ENCODE measurements around the gene HDAC4. TPM values are rescaled to one million over a fixed set of nuclear protein-coding genes. Genes with fewer than 3 reads are reported as not detected.

The HDAC4 gene
- total and polyA plus RNA-seq, 5 donors: 7.8 to 29.1 (median 22.5) TPM

DNA sequence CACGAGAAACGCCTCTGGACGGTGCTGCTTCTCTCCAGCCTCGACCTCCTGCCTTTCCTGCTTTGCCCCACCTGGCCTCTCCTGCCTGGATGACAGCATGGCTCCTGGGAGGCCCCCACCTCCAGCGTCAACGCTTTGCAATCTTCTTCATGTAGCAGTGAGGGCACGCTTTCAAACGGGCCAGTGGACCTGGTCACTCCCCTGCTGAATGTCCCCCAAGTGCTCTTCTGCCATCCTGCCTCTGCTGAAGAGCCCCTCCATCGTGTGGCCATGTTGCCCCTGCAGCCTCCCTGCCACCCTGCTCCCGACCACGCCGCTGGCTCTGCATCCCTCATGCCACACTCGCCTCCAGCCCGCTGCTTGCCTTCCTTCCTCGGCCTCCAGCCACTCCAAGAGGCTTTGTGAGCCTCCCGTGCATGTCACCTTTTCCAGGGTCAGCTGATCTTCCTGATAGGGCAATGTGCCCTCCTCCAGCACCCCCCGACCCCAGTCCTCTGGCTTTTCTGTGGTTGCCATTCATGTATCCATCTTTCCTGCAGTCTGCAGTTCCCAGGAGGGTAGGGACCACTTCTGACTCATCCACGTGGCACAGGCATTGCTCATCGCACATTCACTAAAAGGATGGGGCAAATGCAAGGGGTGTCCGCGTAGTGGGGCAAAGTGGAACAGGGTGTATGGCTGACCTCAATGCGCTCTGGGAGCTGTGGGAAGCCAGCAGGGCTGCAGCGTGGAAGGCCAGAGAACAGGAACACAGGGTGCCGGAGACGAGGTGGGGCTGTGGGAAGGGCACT lies 284.2 kb downstream of the HDAC4 start:
- Histone ChIP-seq H3K4me1 (ENCODE audit: control insufficient read depth, insufficient read depth, low read length) (peaks cover 4% of the 10 kb centered on the region), H3K27ac (ENCODE audit: low read length) (no peak overlapping the region), H3K9me3 (ENCODE audit: control insufficient read depth, low read length) (no peaks in the 10 kb centered on the region), H3K27me3 (ENCODE audit: control insufficient read depth, insufficient read depth) (no peaks in the 10 kb centered on the region), H3K4me3 (ENCODE audit: low read length) (no peak overlapping the region)
- ATAC-seq (no peak), DNase-seq (peak in 2 of 3 donors; percentile 42 to 48)
- 93% methylated on average over 25 of the region's 25 CpGs for WGBS
- intact Hi-C loops (cut with DNase I): no loop called here

DNA sequence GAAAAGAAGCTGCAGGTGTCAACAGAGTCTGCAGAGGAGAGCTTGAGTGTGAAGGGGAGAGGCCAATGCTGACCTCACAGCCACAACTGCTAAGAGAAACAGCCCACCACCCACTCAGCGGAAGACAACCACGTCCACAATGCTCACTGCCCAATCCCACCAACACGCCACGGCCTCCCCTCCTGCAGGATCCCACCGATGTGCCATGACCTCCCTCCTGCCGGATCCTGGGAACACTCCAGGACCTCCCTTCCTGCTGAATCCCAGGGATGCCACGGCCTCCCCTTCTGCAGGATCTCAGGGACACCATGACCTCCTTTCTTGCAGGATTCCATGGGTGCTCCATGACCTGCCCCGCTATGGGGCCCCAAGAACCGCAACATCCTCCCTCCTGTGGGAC lies 285.2 kb downstream of the HDAC4 start:
- peaks cover 4% of the 10 kb centered on the region for H3K4me1 ChIP-seq (ENCODE audit: control insufficient read depth, insufficient read depth, low read length)
- H3K9me3 ChIP-seq (ENCODE audit: control insufficient read depth, low read length): no peaks in the 10 kb centered on the region
- intact Hi-C loops (cut with DNase I): no loop called here
- peak in 2 of 3 donors; percentile 40 to 58 for DNase-seq
- no peak overlapping the region for H3K4me3 ChIP-seq (ENCODE audit: low read length)
- no peak overlapping the region for H3K27ac ChIP-seq (ENCODE audit: low read length)
- no peak for ATAC-seq
- WGBS: 90% methylated on average over 9 of the region's 9 CpGs
- H3K27me3 ChIP-seq (ENCODE audit: control insufficient read depth, insufficient read depth): no peaks in the 10 kb centered on the region

DNA sequence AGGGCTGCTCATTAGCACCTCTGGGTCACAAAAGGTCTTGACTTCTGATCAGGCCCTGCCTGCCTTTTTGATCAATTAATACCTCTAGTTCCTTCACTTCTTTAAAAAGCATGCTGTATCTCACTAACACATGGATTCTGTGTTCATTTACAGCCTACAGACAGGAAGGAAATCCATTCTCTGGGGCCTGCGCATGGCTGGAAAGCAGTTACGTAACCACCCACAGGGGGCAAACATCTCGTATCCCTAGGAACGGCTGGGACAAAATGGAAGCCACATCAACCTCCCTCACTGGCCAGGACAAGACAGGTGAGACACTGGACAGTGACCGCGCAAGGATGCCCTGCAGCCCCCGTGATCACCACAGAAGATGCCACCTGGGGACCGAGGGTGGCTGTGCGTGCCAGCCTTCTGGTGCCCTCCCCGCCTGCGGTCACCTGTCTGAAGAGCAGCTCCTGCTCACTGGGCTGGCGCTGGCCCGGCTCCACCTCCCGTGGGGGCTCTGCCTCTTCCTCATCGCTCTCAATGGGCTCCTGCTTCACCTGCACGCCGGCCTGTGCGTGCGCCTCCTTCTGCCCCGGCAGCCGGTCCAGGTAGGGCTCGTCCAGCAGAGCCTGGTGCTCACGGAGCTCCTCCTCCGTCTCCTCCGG lies 286.1 kb downstream of the HDAC4 start:
- intact Hi-C loops (cut with DNase I): no loop called here
- Histone ChIP-seq H3K27ac (ENCODE audit: low read length) (no peak overlapping the region), H3K4me3 (ENCODE audit: low read length) (no peak overlapping the region), H3K27me3 (ENCODE audit: control insufficient read depth, insufficient read depth) (no peaks in the 10 kb centered on the region), H3K4me1 (ENCODE audit: control insufficient read depth, insufficient read depth, low read length) (peaks cover 4% of the 10 kb centered on the region), H3K9me3 (ENCODE audit: control insufficient read depth, low read length) (no peaks in the 10 kb centered on the region)
- ATAC-seq: no peak
- peak in 2 of 3 donors; percentile 41 to 61 for DNase-seq
- WGBS: 88% methylated on average over 25 of the region's 25 CpGs

DNA sequence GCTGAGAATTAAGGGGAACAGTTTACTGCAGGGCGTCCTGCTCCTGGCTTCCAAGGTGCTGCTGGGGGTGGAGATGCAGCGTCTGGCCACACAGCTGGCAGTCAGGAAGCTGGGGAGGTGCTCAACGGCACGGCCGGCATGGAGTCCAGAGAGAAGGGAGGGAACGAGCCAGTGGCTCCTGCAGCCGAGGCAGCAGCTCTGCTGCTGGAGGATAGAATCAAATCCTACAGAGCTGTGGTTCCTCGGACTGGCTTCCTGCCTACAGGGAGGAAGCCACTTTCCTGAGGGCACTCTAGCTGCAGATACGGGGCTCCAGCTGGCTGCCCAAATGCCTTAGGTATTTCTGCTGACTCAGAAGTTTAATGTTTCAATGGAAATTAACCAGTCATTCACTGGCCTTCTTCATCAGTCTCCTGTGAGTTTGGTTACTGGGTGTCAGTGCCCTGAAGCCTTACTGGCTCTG lies 286.7 kb downstream of the HDAC4 start:
- Histone ChIP-seq H3K27ac (ENCODE audit: low read length) (no peak overlapping the region), H3K27me3 (ENCODE audit: control insufficient read depth, insufficient read depth) (no peaks in the 10 kb centered on the region), H3K4me1 (ENCODE audit: control insufficient read depth, insufficient read depth, low read length) (peaks cover 4% of the 10 kb centered on the region), H3K9me3 (ENCODE audit: control insufficient read depth, low read length) (no peaks in the 10 kb centered on the region), H3K4me3 (ENCODE audit: low read length) (no peak overlapping the region)
- WGBS: 35% methylated on average over 9 of the region's 9 CpGs
- peak in 2 of 3 donors; percentile 45 to 58 for DNase-seq
- intact Hi-C loops (cut with DNase I): no loop called here
- ATAC-seq: peak; percentile 15 to 46

DNA sequence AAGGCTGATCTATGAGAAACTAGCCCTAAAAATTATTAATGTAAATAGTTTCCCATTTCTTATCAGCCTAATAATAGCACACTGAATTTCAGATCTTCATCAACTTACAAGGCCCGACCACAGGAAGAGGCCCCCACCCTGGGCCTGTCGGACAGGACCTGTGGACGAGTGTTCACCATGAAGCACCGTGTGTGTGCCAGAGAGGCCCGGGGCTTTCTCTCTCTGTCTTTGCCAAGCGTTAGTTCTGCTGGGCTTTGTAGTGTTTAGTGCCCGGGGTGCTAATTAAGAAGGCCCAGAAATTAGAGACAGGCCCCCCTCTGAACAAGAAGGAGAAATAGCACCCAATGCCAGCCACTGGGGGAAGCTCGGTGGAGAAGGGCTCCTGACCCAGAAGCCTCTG lies 287.2 kb downstream of the HDAC4 start:
- WGBS: 41% methylated on average over 8 of the region's 8 CpGs
- ATAC-seq: no peak

DNA sequence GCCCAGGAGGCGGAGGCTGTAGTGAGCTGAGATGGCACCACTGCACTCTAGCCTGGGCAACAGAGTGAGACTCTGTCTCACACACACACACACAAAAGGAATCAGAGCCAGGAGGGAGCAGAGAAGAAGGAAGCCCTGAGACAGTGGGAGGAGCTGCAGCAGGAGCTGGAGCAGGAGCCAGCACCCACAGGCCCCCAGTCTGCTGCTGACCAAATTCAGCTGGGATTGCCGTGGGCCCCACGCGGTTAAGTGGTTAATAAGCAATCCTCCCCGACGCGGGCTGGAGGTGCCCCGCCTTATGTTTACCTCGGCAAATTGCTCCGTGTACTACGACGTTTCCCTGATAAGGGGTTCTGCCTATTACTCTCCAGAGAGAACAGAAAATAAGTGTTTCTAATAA lies 287.6 kb downstream of the HDAC4 start:
- Histone ChIP-seq H3K27me3 (ENCODE audit: control insufficient read depth, insufficient read depth) (no peaks in the 10 kb centered on the region), H3K9me3 (ENCODE audit: control insufficient read depth, low read length) (no peaks in the 10 kb centered on the region), H3K27ac (ENCODE audit: low read length) (no peak overlapping the region), H3K4me1 (ENCODE audit: control insufficient read depth, insufficient read depth, low read length) (peaks cover 4% of the 10 kb centered on the region), H3K4me3 (ENCODE audit: low read length) (no peak overlapping the region)
- peak in 2 of 3 donors; percentile 57 to 72 for DNase-seq
- 32% methylated on average over 12 of the region's 12 CpGs for WGBS
- intact Hi-C loops (cut with DNase I): no loop called here
- peak; percentile 15 to 22 for ATAC-seq

More for the DNA sequence above, 287.2 kb downstream of the HDAC4 start:
- peaks cover 4% of the 10 kb centered on the region for H3K4me1 ChIP-seq (ENCODE audit: control insufficient read depth, insufficient read depth, low read length)
- intact Hi-C loops (cut with DNase I): no loop called here
- peak in 2 of 3 donors; percentile 33 to 43 for DNase-seq
- H3K4me3 ChIP-seq (ENCODE audit: low read length): no peak overlapping the region
- H3K27me3 ChIP-seq (ENCODE audit: control insufficient read depth, insufficient read depth): no peaks in the 10 kb centered on the region
- H3K27ac ChIP-seq (ENCODE audit: low read length): no peak overlapping the region
- no peaks in the 10 kb centered on the region for H3K9me3 ChIP-seq (ENCODE audit: control insufficient read depth, low read length)

DNA sequence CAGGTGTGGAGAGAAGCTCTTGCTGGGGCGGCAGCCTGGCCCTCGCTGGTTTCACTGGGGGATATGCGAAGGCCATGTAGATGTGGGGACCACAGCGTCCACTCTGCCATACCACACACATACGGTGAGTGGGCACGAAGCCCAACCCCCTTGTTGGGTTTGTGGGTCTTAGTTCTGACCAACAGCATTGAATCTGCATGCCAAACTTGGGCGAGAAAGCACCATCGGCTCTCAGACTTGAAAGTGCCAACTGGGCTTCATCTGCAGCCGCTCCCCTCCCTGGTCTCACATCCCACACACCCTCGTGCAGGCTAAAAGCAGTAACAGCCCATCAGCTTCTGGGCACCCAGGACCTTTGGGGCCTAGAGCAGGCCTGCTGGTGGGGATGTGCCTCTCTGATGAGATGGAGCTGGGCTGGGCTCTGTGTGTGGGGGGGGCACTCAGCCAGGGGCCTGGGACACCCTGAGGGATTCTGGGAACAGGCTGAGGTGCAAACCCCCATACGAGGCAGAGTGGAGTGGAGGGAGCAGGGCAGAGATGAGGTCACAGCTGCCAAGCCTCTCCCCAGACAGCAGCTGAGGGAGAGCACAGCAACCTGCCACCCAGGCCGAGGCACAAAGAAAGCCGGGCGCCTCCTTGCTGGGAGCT lies 288.6 kb downstream of the HDAC4 start:
- 90% methylated on average over 14 of the region's 14 CpGs for WGBS

DNA sequence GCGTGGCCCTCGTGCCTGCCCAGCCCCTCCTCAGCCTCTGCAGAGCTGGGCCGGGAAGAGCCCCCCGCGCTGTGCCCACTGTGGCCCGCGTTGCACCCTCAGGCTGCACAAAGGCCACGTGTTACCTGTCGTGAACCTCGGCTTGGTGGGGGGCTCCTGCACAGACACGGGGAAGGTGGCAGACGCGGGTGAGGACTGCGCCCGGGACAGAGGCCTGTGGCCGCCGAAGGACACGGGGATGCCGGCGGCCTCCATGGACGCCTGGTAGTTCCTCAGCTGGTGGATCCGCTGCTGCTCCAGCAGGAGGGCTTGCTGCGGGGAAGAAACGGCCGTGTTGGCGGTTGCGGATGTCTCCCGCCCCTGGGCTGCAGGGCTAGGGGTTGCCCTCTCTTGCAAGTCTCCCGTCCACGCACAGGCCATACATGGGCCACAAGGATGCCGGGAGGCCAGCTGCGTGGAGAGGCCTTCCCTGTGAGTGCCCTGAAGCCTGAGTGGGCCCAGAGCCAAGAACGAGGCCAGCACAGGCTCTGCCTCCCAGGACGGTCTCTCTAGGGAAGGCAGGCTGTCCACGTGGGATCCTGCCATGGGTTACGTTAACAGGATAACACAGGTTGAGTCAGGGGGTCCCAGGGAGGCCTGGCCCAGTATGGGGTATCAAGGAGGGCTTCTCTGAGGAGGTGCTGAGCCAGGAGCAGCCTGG lies 289.3 kb downstream of the HDAC4 start:
- DNase-seq (peak in 2 of 3 donors; percentile 35 to 63), ATAC-seq (no peak)
- Histone ChIP-seq H3K4me3 (ENCODE audit: low read length) (no peak overlapping the region), H3K9me3 (ENCODE audit: control insufficient read depth, low read length) (no peaks in the 10 kb centered on the region), H3K27ac (ENCODE audit: low read length) (no peak overlapping the region), H3K27me3 (ENCODE audit: control insufficient read depth, insufficient read depth) (no peaks in the 10 kb centered on the region), H3K4me1 (ENCODE audit: control insufficient read depth, insufficient read depth, low read length) (peaks cover 4% of the 10 kb centered on the region)
- intact Hi-C loops (cut with DNase I): no loop called here
- WGBS: 90% methylated on average over 36 of the region's 36 CpGs

More for the DNA sequence above, 288.6 kb downstream of the HDAC4 start:
- no peak overlapping the region for H3K27ac ChIP-seq (ENCODE audit: low read length)
- peaks cover 4% of the 10 kb centered on the region for H3K4me1 ChIP-seq (ENCODE audit: control insufficient read depth, insufficient read depth, low read length)
- H3K4me3 ChIP-seq (ENCODE audit: low read length): no peak overlapping the region
- intact Hi-C loops (cut with DNase I): no loop called here
- ATAC-seq: no peak
- H3K9me3 ChIP-seq (ENCODE audit: control insufficient read depth, low read length): no peaks in the 10 kb centered on the region
- no peaks in the 10 kb centered on the region for H3K27me3 ChIP-seq (ENCODE audit: control insufficient read depth, insufficient read depth)
- DNase-seq: peak in 2 of 3 donors; percentile 40 to 41

DNA sequence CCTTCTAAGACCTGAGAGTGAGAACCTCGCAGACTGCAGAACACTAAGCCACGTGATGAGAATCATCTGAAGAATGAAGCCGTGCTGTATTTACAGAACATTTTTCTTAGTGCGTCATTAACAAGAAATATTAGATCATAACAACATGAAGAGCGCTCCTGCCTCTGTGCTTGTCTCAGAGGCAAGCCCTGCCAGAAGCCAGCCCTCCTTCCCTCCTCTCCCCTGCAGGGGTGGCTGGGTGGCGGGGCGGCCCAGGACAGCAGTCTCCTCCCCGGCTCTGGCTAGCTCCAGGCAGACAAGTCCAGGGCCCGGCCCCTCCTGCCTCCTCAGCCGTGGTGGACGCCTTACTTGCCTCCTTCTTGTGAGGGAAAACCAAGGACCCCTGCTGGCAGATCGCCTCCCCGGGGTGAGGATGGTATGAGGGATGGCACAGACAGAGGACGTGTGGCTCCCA lies 290.2 kb downstream of the HDAC4 start:
- DNase-seq: peak in 1 of 3 donors; percentile 70
- no peaks in the 10 kb centered on the region for H3K9me3 ChIP-seq (ENCODE audit: control insufficient read depth, low read length)
- no peak overlapping the region for H3K4me3 ChIP-seq (ENCODE audit: low read length)
- no peak overlapping the region for H3K27ac ChIP-seq (ENCODE audit: low read length)
- no peaks in the 10 kb centered on the region for H3K27me3 ChIP-seq (ENCODE audit: control insufficient read depth, insufficient read depth)
- ATAC-seq: no peak
- intact Hi-C loops (cut with DNase I): no loop called here
- WGBS: 82% methylated on average over 14 of the region's 14 CpGs
- peaks cover 4% of the 10 kb centered on the region for H3K4me1 ChIP-seq (ENCODE audit: control insufficient read depth, insufficient read depth, low read length)

DNA sequence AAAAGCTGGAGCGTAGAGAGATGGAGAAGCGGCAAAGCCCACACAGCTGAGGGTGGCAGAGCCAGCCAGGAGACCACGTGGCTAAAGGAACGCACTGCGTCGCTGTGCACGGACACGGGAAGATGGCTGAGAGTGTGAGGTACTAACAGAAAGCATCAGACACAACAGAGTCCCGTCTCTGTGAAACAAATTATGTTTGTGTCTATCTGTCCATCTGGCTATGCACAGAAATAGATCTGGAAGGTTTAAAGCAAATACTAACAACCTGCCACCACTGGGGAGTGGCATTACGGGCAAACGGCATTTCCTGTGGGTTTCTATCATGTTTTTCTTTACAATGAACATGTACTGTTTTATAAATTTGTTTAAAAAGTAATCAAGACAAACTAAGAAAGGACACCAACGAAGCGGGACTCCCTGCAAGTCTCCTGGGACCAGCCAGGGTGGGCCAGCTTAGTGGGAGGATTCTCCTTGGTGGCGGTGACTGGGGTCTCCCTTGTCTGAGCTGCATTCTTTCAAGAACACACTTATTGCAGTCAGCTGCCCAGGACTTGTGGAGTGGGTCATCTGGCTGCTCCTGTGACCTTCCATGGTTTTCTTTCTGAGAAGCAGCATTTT lies 290.8 kb downstream of the HDAC4 start:
- ATAC-seq (no peak), DNase-seq (no peak)
- intact Hi-C loops (cut with DNase I): no loop called here
- Histone ChIP-seq H3K27me3 (ENCODE audit: control insufficient read depth, insufficient read depth) (no peaks in the 10 kb centered on the region), H3K4me3 (ENCODE audit: low read length) (no peak overlapping the region), H3K4me1 (ENCODE audit: control insufficient read depth, insufficient read depth, low read length) (peaks cover 4% of the 10 kb centered on the region), H3K27ac (ENCODE audit: low read length) (no peak overlapping the region), H3K9me3 (ENCODE audit: control insufficient read depth, low read length) (no peaks in the 10 kb centered on the region)
- 88% methylated on average over 14 of the region's 14 CpGs for WGBS

All from right cardiac atrium (tissue), 5 donors.